Measurements from ENCODE around the gene MDP1. TPM values are rescaled to one million over a fixed set of nuclear protein-coding genes. Genes with fewer than 3 reads are reported as not detected.
A peak's percentile ranks its signal among the peaks of the same experiment; 100 is the strongest.

Gene MDP1
- total and polyA plus RNA-seq, 2 experiments from 2014 or later, result 9.8 to 31.1 TPM

GRCh38 chr14:24196071-24197055 lies 19.5 kb downstream of the MDP1 start:
- H4K20me1 ChIP-seq (replicated peaks; ENCODE audit: insufficient read depth), result no peaks in the 10 kb centered on the region; the same call in 1 of the 2 replicates
- H3K4me1 Mint-ChIP-seq, result peaks cover 26% of the 10 kb centered on the region
- peak overlapping the region; percentile 90 for H3K4me2 ChIP-seq
- TF ChIP-seq NANOG (IDR thresholded peaks at IDR 0.05; ENCODE audit: borderline replicate concordance) (no peak), CTCF (conservative IDR thresholded peaks at IDR 0.05; ENCODE audit: low read depth in 2 of 2) (no peak), ZNF331 (CRISPR knock-in tag; IDR thresholded peaks at IDR 0.05; ENCODE audit: low read depth) (no peak), ZNF462 (CRISPR knock-in tag; IDR thresholded peaks at IDR 0.05) (no peak), EZH2phosphoT487 (IDR thresholded peaks at IDR 0.05; ENCODE audit: unreplicated experiment) (no peak), STAT1 (IDR thresholded peaks at IDR 0.05; ENCODE audit: unreplicated experiment) (no peak), REST (IDR thresholded peaks at IDR 0.05; ENCODE audit: unreplicated experiment) (no peak)
- ATAC-seq (peak; percentile 27), DNase-seq (ENCODE audit: low spot score) (peak; percentile 57)
- H3K36me3 ChIP-seq (ENCODE audit: insufficient read depth), result 0 out of 2 replicates have a peak, but pooled peaks cover 4% of the 10 kb centered on the region
- H2AFZ ChIP-seq, result peak overlapping the region; percentile 90
- peaks cover 58% of the 10 kb centered on the region for H3K36me3 Mint-ChIP-seq (ENCODE audit: low read depth)
- peaks cover 21% of the 10 kb centered on the region for H3K9me3 Mint-ChIP-seq
- H3K79me2 ChIP-seq (replicated peaks; ENCODE audit: insufficient read depth), result 0 out of 2 replicates have a peak, but pooled peaks cover 6% of the 10 kb centered on the region
- H3K9me2 ChIP-seq (ENCODE audit: insufficient read depth), result no peaks in the 10 kb centered on the region
- peak overlapping the region; percentile 95 for H3K4me3 ChIP-seq
- peak overlapping the region; percentile 91 for H3K4me3 Mint-ChIP-seq
- H3K27ac ChIP-seq (ENCODE audit: low read depth), result peak overlapping the region; percentile 97; the same call in 1 of the 2 replicates
- H3K4me1 ChIP-seq (ENCODE audit: insufficient read depth), result peaks cover 6% of the 10 kb centered on the region; the same call in 1 of the 2 replicates
- peaks cover 18% of the 10 kb centered on the region for H3K27me3 Mint-ChIP-seq (ENCODE audit: insufficient read depth, low read depth, poor library complexity)
- no peaks in the 10 kb centered on the region for H3K27me3 ChIP-seq (ENCODE audit: insufficient read depth)
- peak overlapping the region; percentile 63 for H3K27ac Mint-ChIP-seq
- peaks cover 19% of the 10 kb centered on the region for H3F3A ChIP-seq (replicated peaks; ENCODE audit: low read depth)
